HG02571 (cell line): ENCODE results near the gene STT3B.
"Not testable (repeated sequence)": the region's sequence is repeated elsewhere in the genome, so short reads cannot be mapped to it uniquely, and the experiment has no call there.

Experiments
- ATAC-seq: cut with Tn5 transposase; IDR thresholded peaks from one replicate; pipeline ENCODE4 v1.9.1; 2021; ENCODE audit warnings: mild to moderate bottlenecking, moderate library complexity; ENCODE audit not compliant: unreplicated experiment

Gene STT3B

GRCh38 chr3:31590650-31591049 lies 57.9 kb downstream of the STT3B start:
- ATAC-seq = no peak

GRCh38 chr3:31592764-31593163 lies 60.0 kb downstream of the STT3B start:
- no peak for ATAC-seq

GRCh38 chr3:31596176-31596575 lies 63.5 kb downstream of the STT3B start:
- no peak for ATAC-seq

- no peak for ATAC-seq
Measured at GRCh38 chr3:31600431-31600830, 67.7 kb downstream of the STT3B start.

GRCh38 chr3:31605333-31605732 lies 72.6 kb downstream of the STT3B start:
- not testable (repeated sequence) for ATAC-seq

GRCh38 chr3:31606453-31606852 lies 73.7 kb downstream of the STT3B start:
- ATAC-seq = no peak

GRCh38 chr3:31610700-31611275 lies 78.1 kb downstream of the STT3B start:
- no peak for ATAC-seq

- no peak for ATAC-seq
Measured at GRCh38 chr3:31613177-31613576, 80.5 kb downstream of the STT3B start.

GRCh38 chr3:31613654-31614053 lies 80.9 kb downstream of the STT3B start:
- no peak for ATAC-seq

GRCh38 chr3:31614162-31614921 lies 81.6 kb downstream of the STT3B start:
- no peak for ATAC-seq

GRCh38 chr3:31615071-31615875 lies 82.5 kb downstream of the STT3B start:
- no peak for ATAC-seq

GRCh38 chr3:31616711-31617110 lies 84.0 kb downstream of the STT3B start:
- ATAC-seq = no peak

- ATAC-seq = no peak
Measured at GRCh38 chr3:31620656-31621055, 87.9 kb downstream of the STT3B start.

GRCh38 chr3:31621314-31621713 lies 88.6 kb downstream of the STT3B start:
- ATAC-seq = no peak

GRCh38 chr3:31622636-31623288 lies 90.0 kb downstream of the STT3B start:
- peak; percentile 64 for ATAC-seq

GRCh38 chr3:31624083-31624709 lies 91.5 kb downstream of the STT3B start:
- ATAC-seq = no peak

- no peak for ATAC-seq
Measured at GRCh38 chr3:31625358-31625757, 92.6 kb downstream of the STT3B start.

- no peak for ATAC-seq
Measured at GRCh38 chr3:31629054-31629453, 96.3 kb downstream of the STT3B start.

GRCh38 chr3:31634476-31634875 lies 101.8 kb downstream of the STT3B start:
- ATAC-seq = no peak

- no peak for ATAC-seq
Measured at GRCh38 chr3:31635545-31635944, 102.8 kb downstream of the STT3B start.

GRCh38 chr3:31636049-31636448 lies 103.3 kb downstream of the STT3B start:
- ATAC-seq = no peak
